ENCODE measurements around the gene IL4R.

IL4R gene

GRCh38 chr16:27314161-27314723, 468 bp downstream of the IL4R start:
- DNase-seq (ENCODE audit: low read depth in 4 of 4, low spot score in 1 of 4): peak in 2 of 4 experiments; percentile 25 to 65

DNA sequence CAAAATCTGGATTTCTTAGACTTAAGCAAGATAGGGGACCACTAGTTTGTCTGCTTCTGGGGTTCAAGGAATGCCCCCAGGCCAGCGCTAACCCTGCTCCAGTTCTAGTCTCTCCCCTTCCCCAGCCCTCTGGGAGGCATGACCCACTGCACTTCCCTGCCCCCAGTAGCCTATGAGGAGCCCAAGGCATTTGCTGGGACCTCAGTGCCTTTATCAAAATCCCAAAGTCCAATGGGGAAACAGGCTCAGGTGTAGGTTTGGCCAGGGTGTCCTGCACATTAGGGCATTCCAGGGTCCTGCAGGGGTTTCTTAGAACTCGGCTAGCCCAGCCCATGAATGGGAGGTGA, 1.2 kb downstream of the IL4R start:
- no peak for DNase-seq (ENCODE audit: low read depth in 4 of 4, low spot score in 1 of 4)

DNA sequence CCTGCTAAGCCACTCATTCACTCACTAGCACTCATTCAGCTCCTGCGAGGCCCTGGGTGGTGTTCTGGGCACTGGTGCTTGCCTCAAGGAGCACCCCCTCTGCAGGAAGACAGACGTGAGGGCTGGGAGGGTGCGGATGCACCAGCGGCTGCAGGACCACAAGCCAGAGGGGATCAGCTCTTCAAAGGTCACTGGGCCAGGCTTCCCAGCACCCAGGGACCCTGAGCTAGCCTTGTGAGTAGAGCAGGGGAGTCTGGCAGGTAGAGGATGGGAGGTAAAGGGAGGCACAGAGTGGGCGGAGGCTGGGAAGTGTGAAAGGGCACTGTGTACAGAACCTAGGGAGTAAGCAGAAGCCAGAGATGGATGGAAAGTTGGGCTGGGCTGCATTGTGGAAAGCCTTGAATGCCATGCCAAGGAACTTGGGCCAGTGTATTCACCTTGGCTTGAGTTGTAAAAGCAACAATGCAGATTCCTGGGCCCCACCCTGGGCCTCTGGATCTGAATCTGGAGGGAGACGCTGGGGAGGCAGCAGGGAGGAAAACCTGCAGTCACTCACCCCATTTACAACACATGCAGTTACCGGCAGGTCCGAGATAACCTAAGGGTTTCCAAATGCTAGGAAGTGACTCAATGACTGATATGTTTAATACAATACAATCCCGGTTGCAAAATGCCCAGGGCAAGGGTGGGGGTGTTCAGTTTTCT, 1.7 kb downstream of the IL4R start:
- peak in 2 of 4 experiments; percentile 30 to 39 for DNase-seq (ENCODE audit: low read depth in 4 of 4, low spot score in 1 of 4)

GRCh38 chr16:27316038-27316680, 2.4 kb downstream of the IL4R start:
- peak in 1 of 4 experiments; percentile 51 for DNase-seq (ENCODE audit: low read depth in 4 of 4, low spot score in 1 of 4)

DNA sequence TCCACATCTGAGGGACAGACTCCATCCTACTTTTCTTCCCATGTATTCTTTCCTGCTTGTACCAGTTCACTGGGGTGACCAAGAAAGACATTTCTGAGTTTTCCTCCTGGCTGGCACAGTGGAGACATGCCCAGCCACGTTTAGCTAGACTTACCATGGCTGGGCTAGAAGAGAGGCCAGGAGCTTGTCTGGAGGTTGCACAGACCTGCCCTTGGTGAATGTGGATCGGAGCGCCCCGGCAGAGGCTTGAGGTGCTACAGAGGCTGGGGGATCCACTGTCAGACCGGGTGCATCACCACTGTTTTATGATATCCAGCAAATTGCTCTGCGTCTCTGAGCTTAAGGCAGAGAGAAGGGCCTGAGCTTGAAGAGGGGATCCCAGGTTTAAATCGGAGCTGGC, 3.5 kb downstream of the IL4R start:
- no peak for DNase-seq (ENCODE audit: low read depth in 4 of 4, low spot score in 1 of 4)

GRCh38 chr16:27317738-27318391, 4.1 kb downstream of the IL4R start:
- DNase-seq (ENCODE audit: low read depth in 4 of 4, low spot score in 1 of 4): peak in 2 of 4 experiments; percentile 21 to 42

GRCh38 chr16:27318392-27319256, 4.8 kb downstream of the IL4R start:
- DNase-seq (ENCODE audit: low read depth in 4 of 4, low spot score in 1 of 4): peak in 2 of 4 experiments; percentile 36 to 47

GRCh38 chr16:27319257-27319965, 5.6 kb downstream of the IL4R start:
- DNase-seq (ENCODE audit: low read depth in 4 of 4, low spot score in 1 of 4): no peak

- DNase-seq (ENCODE audit: low read depth in 4 of 4, low spot score in 1 of 4): no peak
Observed at GRCh38 chr16:27320261-27321012, 6.7 kb downstream of the IL4R start.

DNA sequence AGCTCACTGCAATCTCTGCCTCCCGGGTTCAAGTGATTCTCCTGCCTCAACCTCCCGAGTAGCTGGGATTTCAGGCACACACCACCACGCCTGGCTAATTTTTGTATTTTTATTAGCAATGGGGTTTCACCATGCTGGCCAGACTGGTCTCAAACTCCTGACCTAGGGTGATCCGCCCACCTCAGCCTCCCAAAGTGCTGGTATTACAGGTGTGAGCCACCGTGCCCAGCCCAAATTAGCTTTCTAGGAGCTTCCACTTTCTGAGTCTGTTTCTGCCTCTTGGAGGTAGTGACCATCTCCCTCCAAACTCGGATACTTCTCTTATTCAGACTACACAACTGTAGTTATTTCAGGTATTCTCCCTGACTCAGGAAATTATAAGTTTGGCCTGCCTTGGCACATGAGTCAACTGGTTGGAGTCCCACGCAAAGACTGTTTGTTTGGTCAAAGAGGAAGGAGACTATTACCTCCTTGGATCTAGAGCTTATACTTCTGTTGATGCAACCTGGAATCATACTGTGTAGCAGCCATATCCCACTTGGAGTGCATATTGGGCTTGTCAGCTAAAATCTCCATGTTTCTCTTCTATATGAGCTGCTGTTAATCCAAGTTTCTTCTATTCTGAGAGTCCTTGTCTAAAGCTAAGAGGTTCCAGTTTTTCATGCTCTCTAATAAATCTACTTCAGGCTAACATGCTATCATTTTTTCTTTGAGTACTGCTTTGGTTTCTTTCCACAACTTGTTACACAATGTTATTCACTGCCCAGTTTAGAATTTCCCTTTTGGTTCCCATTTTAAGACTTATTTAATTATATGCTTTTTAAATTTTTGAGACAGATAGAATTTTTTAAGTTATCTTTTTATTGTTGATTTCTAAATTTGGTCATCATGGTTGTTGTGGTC, 7.5 kb downstream of the IL4R start:
- no peak for DNase-seq (ENCODE audit: low read depth in 4 of 4, low spot score in 1 of 4)

GRCh38 chr16:27322858-27323780, 9.3 kb downstream of the IL4R start:
- DNase-seq (ENCODE audit: low read depth in 4 of 4, low spot score in 1 of 4): no peak

GRCh38 chr16:27323781-27324561, 10.2 kb downstream of the IL4R start:
- no peak for DNase-seq (ENCODE audit: low read depth in 4 of 4, low spot score in 1 of 4)

GRCh38 chr16:27324851-27325301, 11.1 kb downstream of the IL4R start:
- no peak for DNase-seq (ENCODE audit: low read depth in 4 of 4, low spot score in 1 of 4)

- no peak for DNase-seq (ENCODE audit: low read depth in 4 of 4, low spot score in 1 of 4)
Observed at GRCh38 chr16:27325736-27326135, 12.0 kb downstream of the IL4R start.

GRCh38 chr16:27326251-27326650, 12.5 kb downstream of the IL4R start:
- DNase-seq (ENCODE audit: low read depth in 4 of 4, low spot score in 1 of 4): no peak

DNA sequence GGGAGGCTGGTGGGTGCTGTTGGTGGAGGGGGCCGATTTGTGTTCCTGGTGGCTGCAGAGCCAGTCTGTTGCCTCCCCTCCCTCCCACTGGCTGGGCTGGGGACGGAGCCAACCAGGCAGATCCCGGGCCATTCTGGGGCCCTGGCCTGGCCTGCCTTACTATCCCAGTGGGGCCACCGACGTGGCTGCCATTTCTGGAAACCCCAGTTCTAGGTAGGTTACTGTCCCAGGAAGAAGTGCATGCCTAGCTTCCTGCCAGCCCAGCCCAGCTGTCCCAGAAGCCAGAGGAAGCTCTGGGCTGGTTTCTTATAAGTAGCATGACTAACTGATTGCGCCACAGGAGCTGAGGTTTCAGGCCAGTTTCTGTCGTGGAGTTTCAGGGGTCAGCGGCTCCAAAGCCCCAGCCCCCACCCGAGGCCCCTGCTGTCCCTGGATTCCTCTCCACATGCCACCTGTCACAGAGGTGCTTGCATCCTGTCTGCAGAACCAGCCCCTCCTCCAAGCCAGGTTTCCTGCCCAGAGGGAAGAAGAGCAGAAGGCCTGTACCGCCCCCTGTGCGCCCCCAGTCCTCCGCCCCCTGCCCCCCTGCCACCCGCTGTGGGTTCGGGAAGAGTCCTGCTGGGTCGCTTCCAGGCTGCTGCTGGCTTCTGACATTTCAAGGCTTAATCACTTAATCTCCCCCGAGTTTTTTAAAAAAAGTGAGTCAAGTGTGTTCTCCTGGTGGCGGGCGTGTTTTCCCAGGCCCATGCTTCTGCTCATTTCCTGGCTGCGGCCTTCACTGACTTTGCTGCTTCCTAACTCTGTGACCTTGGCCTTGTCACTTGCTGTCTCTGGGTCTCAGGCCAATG, 13.2 kb downstream of the IL4R start:
- peak in 1 of 4 experiments; percentile 37 for DNase-seq (ENCODE audit: low read depth in 4 of 4, low spot score in 1 of 4)

Measured in stimulated activated CD4-positive, alpha-beta T cell treated with anti-CD3 and anti-CD28 coated beads, Interleukin-1b, Interleukin-23, amount 100 ng/mL, for 24 hours (primary cell).